SW 1271 (cell line): ENCODE data around the gene OSBPL2.

Experiments used
- DNase-seq, 2 experiments: peaks; one replicate each; lab custom pipeline; 2025; lab: John Stamatoyannopoulos, UW

OSBPL2 gene

DNA sequence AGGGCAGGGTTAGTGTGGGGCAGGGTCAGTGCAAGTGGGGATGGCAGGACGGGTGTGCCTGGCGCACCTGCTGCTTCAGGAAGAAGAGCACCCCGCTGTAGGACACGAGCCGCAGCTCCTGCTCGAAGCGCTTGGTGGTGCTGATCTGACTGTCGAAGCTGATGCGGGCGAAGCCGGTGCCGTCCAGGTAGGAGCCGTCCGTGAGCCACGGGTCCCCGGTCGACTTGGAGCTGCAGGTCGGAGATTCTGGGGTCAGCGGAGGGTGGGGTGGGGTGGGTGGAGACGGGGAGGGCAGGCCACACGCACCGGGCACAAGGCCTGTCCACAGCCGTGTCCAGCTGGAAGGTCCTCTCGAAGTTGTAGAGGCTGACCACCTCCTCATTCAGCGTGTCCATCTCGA is 74.7 kb downstream of the OSBPL2 start:
- no peak for DNase-seq

GRCh38 chr20:62313460-62314338 is 75.4 kb downstream of the OSBPL2 start:
- no peak for DNase-seq

- DNase-seq: no peak
These were observed 76.0 kb downstream of the OSBPL2 start for GRCh38 chr20:62314339-62314638.

GRCh38 chr20:62314711-62315302 is 76.5 kb downstream of the OSBPL2 start:
- DNase-seq: no peak

DNA sequence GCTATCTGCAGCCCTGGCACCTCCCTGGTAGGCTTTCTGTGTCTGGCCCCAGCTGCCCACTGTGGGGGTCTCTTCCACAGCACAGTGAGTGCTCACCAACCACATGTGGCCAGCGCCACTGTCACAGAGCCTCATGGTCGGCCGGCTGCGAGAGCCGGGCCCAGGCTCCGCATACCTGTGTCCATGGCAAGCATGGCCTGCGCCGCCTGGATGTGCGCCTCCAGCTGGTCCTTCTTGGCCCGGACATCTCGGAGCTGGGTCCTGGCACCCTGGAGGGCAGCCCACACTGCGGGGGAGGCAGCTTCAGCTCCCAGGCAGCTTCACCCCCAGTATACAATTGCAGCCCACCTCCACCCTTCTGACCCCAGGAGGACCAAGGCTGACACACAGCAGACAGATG is 77.5 kb downstream of the OSBPL2 start:
- DNase-seq: no peak

- no peak for DNase-seq
These were observed 78.2 kb downstream of the OSBPL2 start for GRCh38 chr20:62316331-62317166.

- no peak for DNase-seq
These were observed 78.9 kb downstream of the OSBPL2 start for GRCh38 chr20:62317167-62317655.

- DNase-seq: no peak
These were observed 80.4 kb downstream of the OSBPL2 start for GRCh38 chr20:62318400-62319345.

GRCh38 chr20:62319346-62319909 is 81.1 kb downstream of the OSBPL2 start:
- DNase-seq: no peak

DNA sequence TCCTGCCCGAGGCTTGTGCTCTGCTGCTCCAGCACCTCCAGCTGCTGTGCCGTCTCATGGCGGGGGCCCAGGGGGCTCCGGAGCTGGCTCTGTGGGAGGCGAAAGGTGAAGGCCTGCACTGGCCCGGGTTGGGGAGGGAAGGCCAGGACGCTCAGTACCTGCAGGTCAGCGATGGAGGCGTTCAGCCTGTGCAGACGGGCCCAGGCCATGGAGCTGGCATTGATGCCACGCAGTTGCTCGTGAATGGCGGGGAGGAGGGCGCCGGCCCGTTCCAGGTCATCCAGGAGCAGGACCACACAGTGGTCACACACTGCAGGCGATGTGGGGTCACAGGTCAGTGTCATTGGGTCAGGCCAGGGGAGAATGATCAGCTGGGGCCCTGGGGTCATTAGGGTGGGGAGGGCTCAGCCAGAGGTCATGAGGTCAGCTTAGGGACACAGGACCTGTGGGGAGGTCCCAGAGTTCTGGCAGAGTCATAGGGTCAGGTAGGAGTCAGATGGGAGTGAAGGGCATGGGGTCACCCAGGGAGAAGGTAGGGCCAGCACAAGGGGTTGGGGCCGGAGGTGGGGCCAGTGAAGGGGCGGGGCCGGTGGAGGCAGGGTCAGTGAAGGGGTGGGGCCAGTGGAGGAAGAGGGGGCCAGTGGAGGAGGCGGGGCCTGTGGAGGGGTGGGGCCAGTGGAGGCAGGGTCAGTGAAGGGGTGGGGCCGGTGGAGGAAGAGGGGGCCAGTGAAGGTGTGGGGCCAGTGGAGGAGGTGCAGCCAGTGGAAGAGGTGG is 82.4 kb downstream of the OSBPL2 start:
- DNase-seq: peak in 1 of 2 experiments; percentile 43

DNA sequence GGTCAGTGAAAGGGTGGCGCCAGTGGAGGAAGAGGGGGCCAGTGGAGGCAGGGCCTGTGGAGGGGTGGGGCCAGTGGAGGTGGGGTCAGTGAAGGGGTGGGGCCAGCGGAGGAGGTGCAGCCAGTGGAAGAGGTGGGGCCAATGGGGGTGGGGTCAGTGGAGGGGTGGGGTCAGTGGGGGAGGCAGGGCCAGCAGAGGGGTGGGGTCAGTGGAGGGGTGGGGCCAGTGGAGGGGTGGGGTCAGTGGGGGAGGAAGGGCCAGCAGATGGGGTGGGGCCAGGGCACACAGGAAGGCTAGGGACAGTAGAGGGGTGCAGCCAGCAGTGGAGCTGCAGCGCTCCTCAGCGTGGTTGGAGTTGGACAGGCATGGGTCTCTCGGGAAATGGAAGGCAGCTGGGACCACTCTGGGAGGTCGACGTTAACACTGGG is 83.2 kb downstream of the OSBPL2 start:
- peak in 1 of 2 experiments; percentile 43 for DNase-seq

- no peak for DNase-seq
These were observed 83.7 kb downstream of the OSBPL2 start for GRCh38 chr20:62321975-62322374.

GRCh38 chr20:62322492-62323041 is 84.2 kb downstream of the OSBPL2 start:
- DNase-seq: no peak

- DNase-seq: no peak
These were observed 85.0 kb downstream of the OSBPL2 start for GRCh38 chr20:62323146-62323979.

DNA sequence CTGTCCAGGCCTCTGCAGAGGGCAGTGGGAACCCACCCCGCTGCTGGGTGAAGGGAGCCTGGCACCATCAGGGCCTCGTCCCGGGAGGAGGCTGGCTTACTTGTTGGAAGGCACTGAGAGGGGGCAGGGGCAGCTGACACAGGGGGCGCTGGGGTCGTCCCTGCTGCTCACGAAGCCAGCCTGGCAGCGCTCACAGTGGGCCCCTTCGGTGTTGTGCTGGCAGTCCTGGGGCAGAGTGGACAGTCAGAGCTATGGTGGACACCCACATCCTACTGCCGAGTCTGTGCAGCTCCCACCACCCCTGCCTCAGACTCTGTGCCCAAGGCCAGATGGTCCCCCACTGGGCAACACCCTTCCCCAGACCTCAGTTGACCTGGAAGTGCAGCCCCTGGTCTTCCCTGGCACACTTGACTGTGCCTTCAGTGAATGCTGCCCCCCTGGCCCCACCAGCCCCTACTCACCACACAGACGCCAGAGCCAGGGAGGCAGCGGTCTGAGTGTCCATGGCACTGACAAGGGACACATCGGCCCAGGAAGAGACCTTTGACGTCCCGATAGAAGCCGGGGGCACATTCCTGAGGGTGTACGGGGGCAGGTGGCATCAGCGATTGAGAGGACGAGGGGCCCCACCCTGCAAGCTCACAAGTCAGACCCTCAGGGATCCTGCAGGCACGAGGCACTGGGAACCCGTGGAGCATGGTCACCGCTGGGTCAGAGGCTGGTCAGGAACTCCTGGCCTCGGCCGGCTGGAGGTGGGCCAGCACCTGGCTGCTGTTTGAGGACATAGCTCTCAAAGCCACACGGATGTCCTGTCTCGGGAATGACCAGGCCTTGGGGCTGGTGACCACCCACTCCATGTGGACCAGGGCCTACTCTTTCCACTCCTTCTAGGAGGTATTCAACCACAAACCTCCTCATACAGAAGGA is 85.9 kb downstream of the OSBPL2 start:
- no peak for DNase-seq

GRCh38 chr20:62325172-62325905 is 87.0 kb downstream of the OSBPL2 start:
- DNase-seq: no peak

DNA sequence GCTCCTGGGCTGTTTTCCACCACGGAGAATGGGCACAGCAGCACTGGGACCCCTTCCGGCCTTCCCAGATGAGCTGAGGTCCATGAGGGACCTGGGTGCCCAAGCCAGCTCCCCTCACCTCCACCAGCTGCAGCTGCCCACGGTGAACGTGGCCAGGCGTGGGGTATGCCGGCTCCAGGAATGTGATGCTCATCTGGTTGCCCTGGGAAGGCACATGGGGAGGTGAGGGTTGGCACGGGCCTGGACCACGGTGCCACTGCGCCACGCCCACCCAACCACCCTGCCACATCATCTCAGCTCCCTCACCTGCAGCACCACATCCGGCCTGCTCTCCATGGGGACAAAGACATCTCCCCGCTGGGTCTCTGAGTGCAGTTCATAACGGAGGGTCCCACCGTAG is 88.2 kb downstream of the OSBPL2 start:
- no peak for DNase-seq
